ENCODE data around the gene SLC9A2. TPM values are rescaled to one million over a fixed set of nuclear protein-coding genes. Genes with fewer than 3 reads are reported as not detected.

Gene SLC9A2
- total and polyA plus RNA-seq, 2 of the 13 experiments (the other 11 are each of a cell fraction or from before 2014, with no cell fraction given), result 0.02 TPM; not detected in 1

DNA sequence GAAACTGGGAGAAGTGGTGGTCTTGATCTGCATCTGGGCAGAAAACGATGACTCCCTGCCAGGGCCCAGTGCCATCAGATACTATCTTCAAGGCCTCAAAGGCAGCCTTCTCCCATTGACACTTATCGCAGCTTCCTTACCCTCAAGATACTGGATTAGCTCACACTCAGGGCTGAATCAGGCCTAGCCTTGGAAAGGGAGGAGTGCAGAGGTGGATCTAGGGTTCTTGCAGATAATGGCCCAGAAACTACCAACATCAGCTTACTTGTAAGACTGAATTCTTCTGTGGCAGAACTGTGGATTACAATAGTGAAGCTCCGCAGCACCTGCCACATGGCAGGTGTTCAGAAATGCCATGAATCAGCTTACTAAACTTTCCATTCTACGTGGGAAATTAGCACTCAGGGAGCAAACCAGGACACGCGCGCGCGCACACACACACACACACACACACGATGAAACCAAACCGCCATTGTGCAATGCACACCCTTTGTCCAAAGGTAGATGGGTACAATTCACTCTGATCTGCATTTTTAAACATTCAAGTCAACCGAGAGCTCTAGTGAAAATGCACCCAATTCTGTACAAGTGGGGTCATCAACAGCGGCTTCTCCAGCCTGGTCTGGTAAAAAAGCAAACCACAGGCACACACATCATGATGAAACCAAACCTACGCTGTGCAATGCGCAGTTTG, 116.2 kb downstream of the SLC9A2 start (continued):
- TF ChIP-seq, protein P1, sequence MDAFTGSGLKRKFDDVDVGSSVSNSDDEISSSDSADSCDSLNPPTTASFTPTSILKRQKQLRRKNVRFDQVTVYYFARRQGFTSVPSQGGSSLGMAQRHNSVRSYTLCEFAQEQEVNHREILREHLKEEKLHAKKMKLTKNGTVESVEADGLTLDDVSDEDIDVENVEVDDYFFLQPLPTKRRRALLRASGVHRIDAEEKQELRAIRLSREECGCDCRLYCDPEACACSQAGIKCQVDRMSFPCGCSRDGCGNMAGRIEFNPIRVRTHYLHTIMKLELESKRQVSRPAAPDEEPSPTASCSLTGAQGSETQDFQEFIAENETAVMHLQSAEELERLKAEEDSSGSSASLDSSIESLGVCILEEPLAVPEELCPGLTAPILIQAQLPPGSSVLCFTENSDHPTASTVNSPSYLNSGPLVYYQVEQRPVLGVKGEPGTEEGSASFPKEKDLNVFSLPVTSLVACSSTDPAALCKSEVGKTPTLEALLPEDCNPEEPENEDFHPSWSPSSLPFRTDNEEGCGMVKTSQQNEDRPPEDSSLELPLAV (CRISPR knock-in tag; conservative IDR thresholded peaks at IDR 0.05; ENCODE audit: low read depth), result no peak
- no peak for TF ChIP-seq ZNF143 (CRISPR knock-in tag; IDR thresholded peaks at IDR 0.05)
- TF ChIP-seq, protein P2, sequence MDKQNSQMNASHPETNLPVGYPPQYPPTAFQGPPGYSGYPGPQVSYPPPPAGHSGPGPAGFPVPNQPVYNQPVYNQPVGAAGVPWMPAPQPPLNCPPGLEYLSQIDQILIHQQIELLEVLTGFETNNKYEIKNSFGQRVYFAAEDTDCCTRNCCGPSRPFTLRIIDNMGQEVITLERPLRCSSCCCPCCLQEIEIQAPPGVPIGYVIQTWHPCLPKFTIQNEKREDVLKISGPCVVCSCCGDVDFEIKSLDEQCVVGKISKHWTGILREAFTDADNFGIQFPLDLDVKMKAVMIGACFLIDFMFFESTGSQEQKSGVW (CRISPR knock-in tag; IDR thresholded peaks at IDR 0.05; ENCODE audit: borderline replicate concordance), result no peak
- no peak for TF ChIP-seq TIGD3 (CRISPR knock-in tag; IDR thresholded peaks at IDR 0.05; ENCODE audit: borderline replicate concordance)
- no peak for TF ChIP-seq EP300 (IDR thresholded peaks at IDR 0.05; ENCODE audit: low read depth in 2 of 2, low read length in 2 of 2)
- TF ChIP-seq EP300 (CRISPR knock-in tag; IDR thresholded peaks at IDR 0.05; ENCODE audit: borderline replicate concordance), result 0 out of 2 replicates have a peak, but pooled peaks have one; percentile 30
- TF ChIP-seq ARNTL (CRISPR knock-in tag; IDR thresholded peaks at IDR 0.05), result no peak
- no peak; the same call in 1 of the 2 replicates for TF ChIP-seq ESRRA (CRISPR knock-in tag; IDR thresholded peaks at IDR 0.05; ENCODE audit: low read depth)
- TF ChIP-seq ATAD3A (CRISPR knock-in tag; IDR thresholded peaks at IDR 0.05), result no peak
- TF ChIP-seq GABPA (IDR thresholded peaks at IDR 0.05; ENCODE audit: low read depth, low read length), result no peak
- no peak for TF ChIP-seq GABPA (CRISPR knock-in tag; IDR thresholded peaks at IDR 0.05; ENCODE audit: low read depth)
- no peak for TF ChIP-seq GZF1 (CRISPR knock-in tag; IDR thresholded peaks at IDR 0.05)
- no peak for TF ChIP-seq SPEN (CRISPR knock-in tag; IDR thresholded peaks at IDR 0.05; ENCODE audit: low read depth)
- TF ChIP-seq U2AF1 (optimal IDR thresholded peaks at IDR 0.05; ENCODE audit: low read depth, low read length), result peak; percentile 26
- TF ChIP-seq ZNF570 (CRISPR knock-in tag; IDR thresholded peaks at IDR 0.05; ENCODE audit: borderline replicate concordance), result 0 out of 2 replicates have a peak, but pooled peaks have one; percentile 21
- TF ChIP-seq NR2F1 (CRISPR knock-in tag; IDR thresholded peaks at IDR 0.05), result no peak
- no peak for TF ChIP-seq ZNF660 (CRISPR knock-in tag; IDR thresholded peaks at IDR 0.05; ENCODE audit: borderline replicate concordance, low read depth)
- TF ChIP-seq SNAPC5 (CRISPR knock-in tag; IDR thresholded peaks at IDR 0.05; ENCODE audit: borderline replicate concordance), result no peak
- no peak for TF ChIP-seq ZNF549 (CRISPR knock-in tag; IDR thresholded peaks at IDR 0.05)
- TF ChIP-seq KDM1A (CRISPR knock-in tag; IDR thresholded peaks at IDR 0.05), result no peak
- no peak for TF ChIP-seq ZNF512 (CRISPR knock-in tag; IDR thresholded peaks at IDR 0.05)
- no peak for TF ChIP-seq NFRKB (IDR thresholded peaks at IDR 0.05)
- TF ChIP-seq ZNF329 (CRISPR knock-in tag; IDR thresholded peaks at IDR 0.05; ENCODE audit: low read depth), result no peak
- no peak for TF ChIP-seq PRPF4 (IDR thresholded peaks at IDR 0.05; ENCODE audit: low read depth, low read length, poor library complexity, severe bottlenecking)

Data from HepG2 (cell line).